ENCODE results near the gene CSGALNACT2.

CSGALNACT2 gene

DNA sequence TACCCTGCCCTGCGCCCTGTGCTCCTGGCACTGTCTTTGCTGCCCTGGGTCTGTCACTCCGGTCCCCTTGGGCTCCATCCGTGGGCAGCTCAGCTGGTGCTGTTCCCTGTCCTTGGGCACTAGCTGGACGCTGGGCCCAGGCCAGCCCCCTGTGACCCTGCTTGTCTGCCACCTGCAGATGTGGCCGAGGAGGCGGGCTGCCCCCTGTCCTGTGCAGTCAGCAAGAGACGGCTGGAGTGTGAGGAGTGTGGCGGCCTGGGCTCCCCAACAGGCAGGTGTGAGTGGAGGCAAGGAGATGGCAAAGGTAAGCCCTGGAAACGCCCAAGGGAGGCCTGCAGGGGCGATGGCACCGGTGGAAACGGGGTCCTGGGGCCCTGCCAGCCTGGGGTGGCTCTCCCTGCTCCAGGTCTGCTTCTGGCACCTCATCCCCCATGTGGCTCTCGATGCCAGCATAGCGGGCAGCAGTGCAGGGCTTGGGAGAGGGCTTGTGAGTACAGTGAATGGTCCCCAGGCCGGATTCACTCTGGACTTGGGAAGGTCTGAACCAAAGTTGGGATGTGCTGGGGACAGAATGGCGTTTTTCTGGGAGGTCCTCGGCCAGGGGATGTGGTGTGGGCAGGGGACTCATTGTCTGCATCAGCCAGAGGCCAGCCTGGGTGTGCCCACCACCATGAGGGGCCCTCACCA lies 26.2 kb upstream of the CSGALNACT2 start:
- FAIRE-seq (no peak), DNase-seq (ENCODE audit: extremely low spot score, insufficient read length, low read depth) (no peak)

- no peak for DNase-seq (ENCODE audit: extremely low spot score, insufficient read length, low read depth)
- FAIRE-seq, result no peak
Observed at GRCh38 chr10:43112608-43112961, 25.7 kb upstream of the CSGALNACT2 start.

DNA sequence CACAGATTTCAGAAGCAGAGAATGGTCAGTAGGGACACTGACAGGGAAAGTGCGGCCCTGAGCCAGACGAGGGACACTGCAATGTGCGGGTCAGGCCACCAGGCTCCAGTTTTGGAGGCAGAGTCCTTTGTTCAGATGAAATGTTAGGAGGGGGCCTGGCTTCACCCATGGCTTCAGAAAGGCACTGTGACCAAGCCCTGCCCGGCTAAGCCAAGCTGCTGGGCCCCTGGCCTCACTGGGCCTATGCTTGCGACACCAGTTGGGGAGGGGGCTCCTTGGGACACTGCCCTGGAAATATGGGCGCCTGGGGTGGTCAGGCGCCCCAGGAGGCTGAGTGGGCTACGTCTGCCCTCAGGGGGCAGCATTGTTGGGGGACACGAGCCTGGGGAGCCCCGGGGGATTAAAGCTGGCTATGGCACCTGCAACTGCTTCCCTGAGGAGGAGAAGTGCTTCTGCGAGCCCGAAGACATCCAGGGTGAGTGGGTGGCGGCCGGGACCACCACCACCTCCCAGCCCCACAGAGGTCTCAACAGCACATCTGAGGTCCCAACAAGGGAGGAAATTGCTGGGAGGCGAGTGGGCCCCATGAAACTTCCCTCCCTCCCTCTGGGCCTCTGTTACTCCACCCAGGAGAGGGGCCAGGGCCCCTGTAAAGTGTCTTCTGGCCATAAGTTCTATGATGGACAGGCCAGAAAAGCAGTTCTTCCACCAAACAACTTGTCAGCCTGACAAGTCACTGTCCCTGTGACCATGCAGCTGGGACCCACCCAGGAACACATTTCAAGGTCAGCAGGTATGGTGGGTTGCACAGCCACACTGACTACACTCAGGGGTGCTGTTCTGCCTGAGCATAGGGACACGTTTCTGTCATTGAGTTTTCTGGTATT lies 24.8 kb upstream of the CSGALNACT2 start:
- DNase-seq (ENCODE audit: extremely low spot score, insufficient read length, low read depth), result no peak
- no peak for FAIRE-seq

- DNase-seq (ENCODE audit: extremely low spot score, insufficient read length, low read depth), result no peak
- no peak for FAIRE-seq
Observed at GRCh38 chr10:43114088-43114742, 24.0 kb upstream of the CSGALNACT2 start.

DNA sequence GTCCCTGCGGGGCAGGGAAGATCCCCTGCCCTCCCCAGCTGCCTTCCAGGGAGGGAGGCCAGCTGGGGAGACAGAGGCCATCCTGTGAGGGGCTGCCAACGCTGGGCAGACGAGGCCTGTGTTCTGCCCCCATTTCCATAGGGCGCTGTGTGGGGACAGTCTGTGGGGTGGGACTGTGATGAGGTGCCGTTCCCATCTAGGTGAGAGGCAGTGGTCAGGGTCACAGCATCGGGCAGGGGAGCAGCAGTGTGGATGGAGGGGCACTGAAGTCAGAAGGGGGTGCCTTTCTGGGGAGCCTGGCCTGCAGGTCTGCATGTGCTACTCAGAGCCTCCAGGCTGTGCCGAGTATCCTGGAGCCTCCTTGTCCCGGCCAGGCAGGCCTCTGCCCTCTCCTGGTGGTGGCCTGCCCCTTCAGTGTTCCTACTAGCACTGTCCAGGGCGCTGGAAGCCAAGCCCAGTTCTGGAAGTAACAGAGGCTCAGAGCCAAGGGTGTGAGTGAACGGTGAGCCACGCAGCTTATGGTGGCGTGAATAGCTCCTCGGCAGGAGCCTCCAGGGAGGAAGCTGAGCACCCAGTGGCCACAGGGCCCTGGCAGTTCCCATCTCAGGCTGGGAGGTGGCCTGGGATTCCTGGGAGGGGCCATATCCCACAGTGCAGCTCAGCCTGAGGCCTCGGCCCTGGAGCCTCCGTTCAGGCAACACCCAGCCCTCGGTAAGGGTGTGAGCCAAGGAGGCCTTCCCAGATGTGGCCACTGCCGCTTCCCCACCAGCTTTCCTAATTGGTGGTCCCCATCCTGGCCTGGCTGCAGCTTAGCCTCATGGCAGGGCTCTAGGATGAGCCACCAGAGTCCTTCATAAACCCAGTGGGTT lies 23.3 kb upstream of the CSGALNACT2 start:
- FAIRE-seq, result no peak
- no peak for DNase-seq (ENCODE audit: extremely low spot score, insufficient read length, low read depth)

GRCh38 chr10:43115881-43116595 lies 22.2 kb upstream of the CSGALNACT2 start:
- DNase-seq (ENCODE audit: extremely low spot score, insufficient read length, low read depth), result no peak
- no peak for FAIRE-seq

GRCh38 chr10:43116596-43116995 lies 21.6 kb upstream of the CSGALNACT2 start:
- DNase-seq (ENCODE audit: extremely low spot score, insufficient read length, low read depth) (no peak), FAIRE-seq (no peak)

DNA sequence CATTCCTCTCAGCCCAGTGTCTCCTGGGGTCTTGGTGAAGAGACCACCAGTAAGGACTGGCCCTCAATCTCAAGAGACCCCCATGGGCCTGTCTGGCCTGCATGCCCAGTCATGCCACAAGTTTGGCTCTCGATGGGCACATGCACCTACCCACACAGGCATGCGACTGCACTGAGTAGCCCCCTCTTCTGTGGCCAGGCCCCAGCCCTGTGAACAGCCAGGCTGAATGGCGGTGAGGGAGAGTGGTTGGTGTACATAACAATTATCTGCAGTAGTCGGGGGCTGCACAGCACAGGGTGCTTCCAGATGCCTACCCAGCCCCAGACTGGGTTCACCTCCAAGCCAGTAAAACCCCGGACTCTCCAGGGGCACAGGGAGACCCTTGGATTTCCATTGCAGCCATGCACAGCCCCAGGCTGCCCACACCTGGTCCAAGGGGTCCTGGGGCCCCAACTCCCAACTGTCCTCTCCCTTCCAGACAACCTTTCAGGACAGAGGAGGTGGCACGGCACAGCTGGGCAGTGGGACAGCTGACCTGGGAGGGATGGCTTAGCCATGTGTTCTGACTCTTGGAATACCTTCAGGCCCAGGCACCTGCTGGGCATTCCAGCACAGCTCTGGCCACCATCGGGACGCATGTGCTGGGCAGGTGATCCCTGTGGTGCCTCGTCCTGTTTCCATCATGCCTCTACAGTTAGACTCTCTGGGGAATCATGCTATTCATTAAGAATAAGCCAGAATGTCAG lies 21.0 kb upstream of the CSGALNACT2 start:
- DNase-seq (ENCODE audit: extremely low spot score, insufficient read length, low read depth), result no peak
- FAIRE-seq, result no peak

GRCh38 chr10:43117777-43118583 lies 20.3 kb upstream of the CSGALNACT2 start:
- FAIRE-seq, result no peak
- no peak for DNase-seq (ENCODE audit: extremely low spot score, insufficient read length, low read depth)

- no peak for DNase-seq (ENCODE audit: extremely low spot score, insufficient read length, low read depth)
- no peak for FAIRE-seq
Observed at GRCh38 chr10:43118631-43119415, 19.4 kb upstream of the CSGALNACT2 start.

DNA sequence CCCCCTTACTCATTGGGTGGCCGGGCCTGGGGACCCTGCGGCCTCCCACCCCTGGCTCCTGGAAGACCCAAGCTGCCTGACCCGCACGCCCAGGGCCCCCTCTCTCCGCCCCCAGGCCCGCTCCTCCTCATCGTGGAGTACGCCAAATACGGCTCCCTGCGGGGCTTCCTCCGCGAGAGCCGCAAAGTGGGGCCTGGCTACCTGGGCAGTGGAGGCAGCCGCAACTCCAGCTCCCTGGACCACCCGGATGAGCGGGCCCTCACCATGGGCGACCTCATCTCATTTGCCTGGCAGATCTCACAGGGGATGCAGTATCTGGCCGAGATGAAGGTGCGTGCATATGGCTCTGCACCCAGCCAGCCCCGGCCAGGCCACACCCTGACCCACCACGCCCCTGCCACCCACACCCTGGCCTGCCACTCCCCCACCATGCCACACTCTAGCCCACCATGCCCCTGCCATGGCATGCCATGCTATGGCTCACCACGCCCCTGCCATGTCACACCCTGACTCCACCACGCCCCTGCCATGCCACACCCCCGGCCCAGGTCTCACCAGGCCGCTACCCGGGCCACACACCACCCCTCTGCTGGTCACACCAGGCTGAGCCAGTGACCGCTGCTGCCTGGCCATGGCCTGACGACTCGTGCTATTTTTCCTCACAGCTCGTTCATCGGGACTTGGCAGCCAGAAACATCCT lies 18.7 kb upstream of the CSGALNACT2 start:
- no peak for FAIRE-seq
- no peak for DNase-seq (ENCODE audit: extremely low spot score, insufficient read length, low read depth)

GRCh38 chr10:43120116-43120928 lies 17.9 kb upstream of the CSGALNACT2 start:
- FAIRE-seq (no peak), DNase-seq (ENCODE audit: extremely low spot score, insufficient read length, low read depth) (no peak)

DNA sequence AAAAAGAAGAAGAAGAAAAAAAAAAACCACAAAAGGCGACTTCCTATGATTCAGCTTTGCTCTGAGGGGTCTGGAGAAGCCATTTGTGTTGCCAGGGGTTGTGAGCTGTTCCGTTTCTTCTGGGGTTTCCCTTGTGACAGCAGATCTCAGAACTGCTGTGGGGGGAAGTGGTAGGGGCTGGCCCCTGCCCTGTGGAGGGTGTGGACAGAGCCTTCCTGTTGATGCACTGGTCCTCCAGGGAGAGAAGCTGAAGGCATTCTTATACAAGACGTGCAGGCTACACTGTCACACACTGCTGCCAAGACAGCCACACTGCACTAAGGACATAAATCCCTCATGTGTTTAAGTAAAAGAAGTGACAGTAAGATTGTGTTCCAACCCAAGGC lies 17.3 kb upstream of the CSGALNACT2 start:
- FAIRE-seq (peak; percentile 75), DNase-seq (ENCODE audit: extremely low spot score, insufficient read length, low read depth) (no peak)

- DNase-seq (ENCODE audit: extremely low spot score, insufficient read length, low read depth), result no peak
- no peak for FAIRE-seq
Observed at GRCh38 chr10:43121444-43121843, 16.8 kb upstream of the CSGALNACT2 start.

GRCh38 chr10:43122096-43122495 lies 16.1 kb upstream of the CSGALNACT2 start:
- FAIRE-seq (no peak), DNase-seq (ENCODE audit: extremely low spot score, insufficient read length, low read depth) (no peak)

DNA sequence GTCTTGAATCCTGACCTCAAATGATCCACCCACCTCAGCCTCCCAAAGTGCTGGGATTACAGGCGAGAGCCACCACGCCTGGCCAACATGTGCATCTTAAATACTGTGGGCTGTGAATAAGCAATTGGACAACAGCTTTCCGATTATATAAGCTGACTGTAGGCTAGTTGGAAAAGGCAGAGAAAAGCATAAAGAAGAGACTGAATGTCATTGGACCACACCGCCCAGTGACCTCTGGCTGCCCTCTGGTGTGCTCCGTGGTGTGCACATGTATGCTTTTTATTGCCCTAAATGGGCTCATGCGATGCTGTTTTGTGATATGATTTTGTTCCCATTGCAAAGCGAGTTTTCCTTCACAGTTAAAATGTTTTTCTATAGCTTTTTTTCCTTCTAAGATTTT lies 15.4 kb upstream of the CSGALNACT2 start:
- no peak for DNase-seq (ENCODE audit: extremely low spot score, insufficient read length, low read depth)
- FAIRE-seq, result no peak
